Right forelimb (tissue), 1 donor: Measurements from ENCODE around the gene NPAS2.

Source experiments
- DNase-seq: peaks from one replicate; pipeline ENCODE4 v3.0.0-alpha.2; 2018

Gene NPAS2

GRCh38 chr2:100919316-100919715 is 99.4 kb downstream of the NPAS2 start:
- DNase-seq = no peak

DNA sequence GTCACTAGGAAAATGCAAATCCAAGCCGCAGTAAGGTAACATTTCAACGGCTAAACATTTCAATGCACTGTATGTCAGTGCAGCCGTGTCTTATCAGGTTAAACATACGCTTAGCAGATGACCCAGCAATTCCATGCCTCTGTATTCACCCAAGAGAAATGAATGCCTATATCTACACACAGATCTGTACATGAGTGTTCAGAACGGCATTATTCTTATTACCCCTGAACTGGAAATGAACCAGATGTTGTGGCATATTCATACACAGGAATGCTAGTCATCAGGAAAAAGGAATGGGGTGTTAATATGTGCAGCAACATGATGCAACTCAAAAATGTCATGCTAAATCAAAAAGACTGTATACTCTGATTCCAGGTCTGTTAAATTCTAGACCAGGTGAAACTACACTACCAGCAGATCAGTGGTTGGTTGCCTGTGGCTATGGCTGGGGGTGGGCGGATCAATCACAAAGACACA is 101.8 kb downstream of the NPAS2 start:
- no peak for DNase-seq

- no peak for DNase-seq
These were observed 103.6 kb downstream of the NPAS2 start for GRCh38 chr2:100923461-100924060.

DNA sequence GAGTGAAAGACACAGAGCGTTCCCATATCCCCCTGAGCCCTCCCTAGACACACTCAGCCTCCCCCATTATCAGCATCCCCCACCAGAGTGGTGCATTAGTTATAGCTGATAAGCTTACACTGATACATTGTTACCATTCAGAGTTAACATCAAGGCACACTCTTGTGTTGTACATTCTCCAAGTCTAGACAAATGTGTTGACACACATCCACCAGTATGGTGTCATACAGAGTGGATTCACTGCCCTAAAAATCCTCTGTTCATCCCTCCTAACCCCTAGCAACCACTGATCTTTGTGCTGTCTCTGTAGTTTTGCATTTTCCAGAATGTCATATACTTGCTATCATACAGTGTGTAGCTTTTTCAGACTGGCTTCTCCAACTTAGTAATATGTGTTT is 104.2 kb downstream of the NPAS2 start:
- no peak for DNase-seq

- no peak for DNase-seq
These were observed 104.8 kb downstream of the NPAS2 start for GRCh38 chr2:100924520-100925451.

DNA sequence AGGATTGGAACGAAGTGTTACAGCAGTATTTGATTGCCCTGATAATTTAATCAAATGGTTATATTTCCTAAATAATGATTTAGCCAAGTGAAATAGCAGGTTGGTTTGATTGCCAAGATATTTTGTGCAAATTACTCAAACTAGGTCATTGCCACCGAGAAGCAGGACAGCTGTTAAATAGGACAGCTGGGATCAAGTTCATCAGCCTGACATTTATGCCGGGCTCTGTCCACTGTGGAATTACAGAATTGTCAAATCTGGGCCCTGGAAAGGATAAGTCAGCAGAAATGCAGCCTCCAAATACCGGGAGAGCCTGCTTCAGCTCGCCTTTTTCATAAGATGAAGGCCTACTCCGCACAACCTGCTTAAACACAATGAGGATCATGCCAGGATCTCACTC is 108.3 kb downstream of the NPAS2 start:
- DNase-seq = no peak

- no peak for DNase-seq
These were observed 109.2 kb downstream of the NPAS2 start for GRCh38 chr2:100929147-100929546.

DNA sequence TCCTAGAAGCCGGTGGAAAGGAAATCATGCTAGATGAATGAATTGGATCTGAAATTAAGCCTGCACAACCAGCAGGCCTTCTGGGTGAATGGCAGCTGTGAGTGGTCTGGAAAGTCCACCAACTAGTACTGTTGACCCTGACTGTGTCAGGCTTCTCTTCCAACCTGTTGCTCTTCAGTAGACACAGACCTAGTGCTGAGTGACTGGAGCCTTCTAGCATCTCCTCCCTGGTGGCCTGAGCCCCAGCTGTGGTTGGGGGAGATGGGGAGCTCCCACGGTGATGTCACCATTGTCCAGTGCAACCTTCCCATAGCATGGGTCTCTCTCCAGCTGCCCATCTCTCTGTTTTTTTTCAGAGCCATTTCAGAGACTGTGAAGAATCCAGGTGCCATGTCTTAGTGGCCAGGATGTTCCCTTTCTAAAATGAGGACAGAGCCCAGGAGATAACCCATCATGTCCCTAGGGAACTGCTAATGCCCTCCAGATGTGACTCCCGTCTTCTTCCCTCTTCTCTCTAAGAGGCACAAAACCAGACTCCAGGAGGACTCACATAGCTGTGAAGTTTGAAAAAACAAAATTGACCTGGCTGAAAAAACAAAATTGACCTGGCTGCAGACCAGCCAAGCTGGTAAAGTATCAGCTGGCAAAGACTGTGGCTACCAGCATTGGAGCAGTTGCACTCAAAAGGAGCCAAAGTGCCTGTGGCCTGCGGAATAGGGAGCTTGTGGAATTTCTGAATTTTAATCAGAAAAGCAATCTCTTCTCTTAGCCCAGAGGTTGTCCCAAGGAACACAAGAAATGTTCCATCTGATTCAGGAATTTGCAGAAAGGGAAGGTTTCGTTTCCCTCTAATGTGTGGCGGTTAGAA is 114.8 kb downstream of the NPAS2 start:
- DNase-seq = no peak

- no peak for DNase-seq
These were observed 115.4 kb downstream of the NPAS2 start for GRCh38 chr2:100935372-100935752.

DNA sequence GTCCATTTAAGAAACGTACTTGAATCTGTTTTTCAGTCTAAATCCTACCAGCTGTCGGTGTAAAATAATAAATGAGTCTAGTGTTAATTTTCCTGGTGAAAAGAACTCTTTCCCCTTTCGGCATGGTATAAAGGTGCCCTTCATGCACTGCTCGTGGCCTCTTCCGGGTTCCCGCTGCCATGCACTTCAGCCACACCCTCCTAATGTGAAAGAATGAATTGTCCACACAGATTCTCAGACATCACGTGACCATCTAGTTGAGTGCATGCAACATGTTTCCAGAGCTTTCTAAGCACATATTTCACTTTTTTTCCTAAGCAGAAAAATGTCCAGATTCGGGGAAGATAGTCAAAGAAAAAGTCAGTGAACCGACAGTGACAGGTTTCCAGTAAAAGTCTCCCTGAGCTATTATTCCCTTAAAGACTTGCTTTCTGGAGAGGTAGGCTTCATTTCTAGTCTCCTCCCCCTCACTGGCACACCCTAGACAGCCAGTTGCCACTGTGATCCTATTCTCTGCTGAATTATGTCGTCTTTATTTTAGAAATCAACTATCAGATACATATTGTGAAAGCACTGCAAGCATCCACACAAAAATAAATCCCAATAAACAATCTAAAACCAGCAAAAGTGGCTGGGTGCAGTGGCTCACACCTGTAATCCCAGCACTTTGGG is 116.3 kb downstream of the NPAS2 start:
- no peak for DNase-seq

GRCh38 chr2:100936972-100937542 is 117.1 kb downstream of the NPAS2 start:
- no peak for DNase-seq

GRCh38 chr2:100938031-100939026 is 118.4 kb downstream of the NPAS2 start:
- no peak for DNase-seq

- DNase-seq = no peak
These were observed 119.5 kb downstream of the NPAS2 start for GRCh38 chr2:100939445-100939844.

- DNase-seq = no peak
These were observed 120.3 kb downstream of the NPAS2 start for GRCh38 chr2:100940240-100940639.

DNA sequence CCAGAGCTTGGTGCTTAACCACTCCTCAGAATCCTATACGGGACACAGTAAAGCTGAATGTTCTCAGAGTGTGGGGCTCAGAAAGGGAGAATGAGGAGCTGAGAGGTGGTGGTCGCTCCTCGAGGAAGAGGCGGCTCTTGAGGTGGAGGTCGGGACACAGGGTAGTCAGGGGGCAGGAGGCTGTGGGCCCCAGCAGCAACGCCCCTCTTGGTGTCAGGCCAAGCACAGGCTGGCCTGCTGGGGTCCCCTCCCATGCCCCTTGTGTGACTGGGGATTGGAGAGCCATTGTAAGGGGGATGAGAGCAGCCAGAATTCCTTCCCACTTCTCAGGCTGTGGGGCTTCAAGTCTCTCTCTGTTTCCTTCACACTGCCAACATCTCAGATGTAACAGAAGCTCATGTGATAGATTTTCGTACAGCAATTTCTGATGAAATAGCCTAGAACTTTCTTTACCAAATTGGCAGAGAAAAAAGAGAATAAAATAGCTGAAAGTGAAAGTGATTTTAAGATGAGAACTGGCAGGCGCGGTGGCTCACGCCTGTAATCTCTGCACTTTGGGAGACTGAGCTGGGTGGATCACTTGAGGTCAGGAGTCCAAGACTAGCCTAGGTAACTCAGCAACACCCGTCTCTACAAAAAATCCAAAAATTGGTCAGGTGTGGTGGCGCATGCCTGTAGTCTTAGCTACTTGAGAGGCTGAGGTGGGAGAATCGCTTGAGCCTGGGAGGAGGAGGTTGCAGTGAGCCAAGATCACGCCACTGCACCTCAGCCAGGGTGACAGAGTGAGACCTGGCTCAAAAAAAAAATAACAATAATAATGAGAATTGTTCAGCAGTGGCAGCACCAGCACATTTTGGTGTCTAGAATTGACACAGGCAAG is 121.1 kb downstream of the NPAS2 start:
- DNase-seq = no peak

DNA sequence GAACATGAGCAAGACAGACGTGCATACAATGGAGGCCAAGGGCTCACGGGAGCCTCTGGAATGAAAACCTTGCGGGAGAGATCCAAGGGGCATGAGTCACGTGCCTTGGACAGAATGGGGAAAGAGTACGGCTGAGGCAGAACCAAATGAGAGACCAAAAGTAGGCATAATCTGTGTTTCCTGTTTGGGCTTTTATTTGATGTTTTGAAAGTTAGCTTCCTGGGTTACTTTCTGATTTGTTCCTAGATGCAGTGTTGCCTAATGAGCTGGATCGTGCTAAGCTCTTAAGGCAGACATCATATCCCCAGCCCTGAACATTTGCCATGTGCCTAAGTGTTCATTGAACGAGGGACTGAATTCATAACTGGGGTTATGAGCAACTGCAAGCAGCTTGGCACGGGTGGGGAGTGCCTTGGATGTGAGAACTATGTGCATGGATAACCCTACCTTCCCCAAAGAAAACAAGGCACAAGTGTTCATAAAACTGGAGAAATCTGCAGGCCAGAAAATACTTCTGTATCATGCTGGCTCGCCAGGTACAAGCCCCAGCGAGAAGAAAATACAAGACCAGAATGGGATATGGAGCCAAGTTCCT is 121.8 kb downstream of the NPAS2 start:
- DNase-seq = no peak

DNA sequence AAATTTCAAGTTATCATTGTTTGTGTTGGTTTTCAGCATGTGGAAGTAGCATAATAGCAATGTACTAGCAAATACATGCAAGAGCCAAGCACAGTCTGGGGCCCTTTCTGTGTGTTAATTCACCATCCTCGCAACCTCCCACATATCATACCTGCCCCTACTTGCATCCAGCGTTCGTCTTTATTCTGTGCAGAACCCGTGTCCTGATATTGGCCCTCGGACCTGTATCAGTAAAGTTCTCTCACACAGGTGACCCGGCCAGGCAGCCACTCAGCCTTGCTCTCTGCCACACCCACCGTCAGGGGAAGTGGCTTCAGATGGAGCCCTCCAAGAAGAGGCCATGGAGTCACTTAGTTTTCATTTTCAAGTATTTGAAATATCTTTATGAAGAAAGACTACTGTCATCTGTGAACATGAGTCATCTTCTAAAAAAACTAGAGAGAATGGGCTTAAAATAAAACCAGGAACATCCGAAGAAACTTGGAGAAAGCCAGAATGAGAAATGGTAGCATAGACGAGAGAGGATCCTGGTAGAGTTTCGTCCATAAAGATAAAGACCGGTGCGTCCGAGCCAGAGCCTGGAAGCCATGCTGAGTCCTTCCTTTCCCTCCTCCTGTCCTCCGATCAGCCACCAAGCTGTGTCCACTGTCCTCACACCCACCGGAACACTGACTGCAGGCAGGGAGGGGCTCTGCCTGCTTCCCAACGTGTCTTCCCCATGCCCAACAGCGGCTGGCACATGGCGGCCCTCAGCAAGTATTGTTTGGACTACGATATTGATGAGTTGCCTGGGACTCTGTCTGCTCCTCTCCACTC is 124.9 kb downstream of the NPAS2 start:
- no peak for DNase-seq

- no peak for DNase-seq
These were observed 125.4 kb downstream of the NPAS2 start for GRCh38 chr2:100945433-100945740.
